Neural cell (in vitro differentiated cells): ENCODE measurements around the gene LRRK1. TPM values are rescaled to one million over a fixed set of nuclear protein-coding genes. Genes with fewer than 3 reads are reported as not detected.

Experiments
- H2AFZ ChIP-seq: fragments of 200-600, 300-800 bp; sonication (generic), shearing (Covaris generic); 2 replicates; pipeline ENCODE4 v1.6.0; 2014; ENCODE audit warnings: low read depth, mild to moderate bottlenecking, antibody characterized with exemption, low read length, moderate library complexity
- H3F3A ChIP-seq: fragments of 200-600 bp; shearing (Covaris generic); 2 replicates; pipeline ENCODE4 v1.6.1; 2016; ENCODE audit warnings: mild to moderate bottlenecking, moderate library complexity, mixed read lengths, antibody characterized with exemption, low read length; ENCODE audit not compliant: insufficient read depth, poor library complexity, severe bottlenecking
- H3K27ac ChIP-seq: fragments of 200-600, 300-800 bp; sonication (generic), shearing (Covaris generic); 2 replicates; pipeline ENCODE4 v1.5.1; 2014; ENCODE audit warnings: mild to moderate bottlenecking, low read length, moderate library complexity
- H3K27me3 ChIP-seq: fragments of 300-800, 200-600 bp; sonication (generic), shearing (Covaris generic); 2 replicates; pipeline ENCODE4 v1.6.0; 2014; ENCODE audit warnings: mild to moderate bottlenecking, low read depth, low read length, moderate library complexity; ENCODE audit not compliant: insufficient read depth
- H3K36me3 ChIP-seq: fragments of 300-800, 200-600 bp; sonication (generic), shearing (Covaris generic); 2 replicates; pipeline ENCODE4 v1.5.1; 2014; ENCODE audit warnings: mild to moderate bottlenecking, antibody characterized with exemption, low read length, moderate library complexity; ENCODE audit not compliant: insufficient read depth
- H3K4me2 ChIP-seq: fragments of 300-800, 200-600 bp; sonication (generic), shearing (Covaris generic); 2 replicates; pipeline ENCODE4 v1.6.0; 2014; ENCODE audit warnings: mild to moderate bottlenecking, low read length
- H3K4me3 ChIP-seq: fragments of 300-800, 200-600 bp; sonication (generic), shearing (Covaris generic); 2 replicates; pipeline ENCODE4 v1.5.1; 2014; ENCODE audit warnings: mild to moderate bottlenecking, low read length, moderate library complexity
- H3K79me2 ChIP-seq: fragments of 200-600 bp; shearing (Covaris generic); replicated peaks from 2 replicates; pipeline ENCODE4 v1.6.0; 2014; ENCODE audit warnings: mild to moderate bottlenecking, low read length, moderate library complexity; ENCODE audit not compliant: insufficient read depth
- H3K9ac ChIP-seq: fragments of 300-800, 200-600 bp; sonication (generic), shearing (Covaris generic); 2 replicates; pipeline ENCODE4 v1.6.1; 2016; ENCODE audit warnings: mild to moderate bottlenecking, low read length, mixed read lengths
- H3K9me2 ChIP-seq: fragments of 200-600 bp; shearing (Covaris generic); 2 replicates; pipeline ENCODE4 v1.6.1; 2016; ENCODE audit warnings: mild to moderate bottlenecking, low read length, mixed read lengths; ENCODE audit not compliant: insufficient read depth
- H3K9me3 ChIP-seq: fragments of 200-600, 300-800 bp; sonication (generic), shearing (Covaris generic); 2 replicates; pipeline ENCODE4 v1.6.1; 2016; ENCODE audit warnings: mild to moderate bottlenecking, mixed run types, low read length, moderate library complexity, mixed read lengths
- H4K20me1 ChIP-seq: fragments of 200-600 bp; shearing (Covaris generic); 2 replicates; pipeline ENCODE4 v1.6.1; 2016; ENCODE audit warnings: mild to moderate bottlenecking, mixed run types; ENCODE audit not compliant: insufficient read depth
- EP300 ChIP-seq: fragments of 450-650 bp; conservative IDR thresholded peaks from 2 replicates; pipeline ENCODE4 v1.6.1; 2014; ENCODE audit warnings: antibody characterized with exemption, mild to moderate bottlenecking, moderate library complexity; ENCODE audit not compliant: poor library complexity, severe bottlenecking
- EZH2 ChIP-seq: fragments of 200-600, 300-800 bp; shearing (Covaris generic), sonication (generic); IDR thresholded peaks from 2 replicates; pipeline ENCODE4 v1.6.1; 2014; ENCODE audit warnings: antibody characterized with exemption, low read length, borderline replicate concordance, mild to moderate bottlenecking; ENCODE audit not compliant: insufficient read depth, poor library complexity, severe bottlenecking
- MXI1 ChIP-seq: fragments of 450-650 bp; conservative IDR thresholded peaks from 2 replicates; pipeline ENCODE4 v1.6.1; 2014; ENCODE audit warnings: antibody characterized with exemption, mild to moderate bottlenecking; ENCODE audit not compliant: poor library complexity, severe bottlenecking
- POLR2AphosphoS5 ChIP-seq: IDR thresholded peaks from 2 replicates; pipeline ENCODE4 v1.6.1; 2012
- RAD21 ChIP-seq: fragments of 450-650 bp; conservative IDR thresholded peaks from 2 replicates; pipeline ENCODE4 v1.6.1; 2014; ENCODE audit warnings: antibody characterized with exemption, mild to moderate bottlenecking, moderate library complexity
- SMC3 ChIP-seq: fragments of 450-650 bp; conservative IDR thresholded peaks from 2 replicates; pipeline ENCODE4 v1.6.1; 2014; ENCODE audit warnings: antibody characterized with exemption, mild to moderate bottlenecking, moderate library complexity; ENCODE audit not compliant: poor library complexity
- TAF1 ChIP-seq: IDR thresholded peaks from 2 replicates; pipeline ENCODE4 v1.6.1; 2012; ENCODE audit warnings: low read depth
- polyA plus RNA-seq: library from polyadenylated mRNA; depleted of rRNA; stranded (reverse); fragments of >200 nt; gene quantifications from 2 replicates; pipeline ENCODE4 v1.2.3, GENCODE V29; 2014
- TF ChIP-seq, protein P1 (sequence below): fragments of 450-650 bp; IDR thresholded peaks from 2 replicates; pipeline ENCODE4 v1.5.1; 2014; ENCODE audit warnings: antibody characterized with exemption, mild to moderate bottlenecking, moderate library complexity; ENCODE audit not compliant: poor library complexity, severe bottlenecking
- TF ChIP-seq, protein P2 (sequence below): IDR thresholded peaks from 2 replicates; pipeline ENCODE4 v1.6.1; 2012; ENCODE audit warnings: borderline replicate concordance

Gene LRRK1
- polyA plus RNA-seq, 1 donor from 2014 or later = 0.06 TPM

DNA sequence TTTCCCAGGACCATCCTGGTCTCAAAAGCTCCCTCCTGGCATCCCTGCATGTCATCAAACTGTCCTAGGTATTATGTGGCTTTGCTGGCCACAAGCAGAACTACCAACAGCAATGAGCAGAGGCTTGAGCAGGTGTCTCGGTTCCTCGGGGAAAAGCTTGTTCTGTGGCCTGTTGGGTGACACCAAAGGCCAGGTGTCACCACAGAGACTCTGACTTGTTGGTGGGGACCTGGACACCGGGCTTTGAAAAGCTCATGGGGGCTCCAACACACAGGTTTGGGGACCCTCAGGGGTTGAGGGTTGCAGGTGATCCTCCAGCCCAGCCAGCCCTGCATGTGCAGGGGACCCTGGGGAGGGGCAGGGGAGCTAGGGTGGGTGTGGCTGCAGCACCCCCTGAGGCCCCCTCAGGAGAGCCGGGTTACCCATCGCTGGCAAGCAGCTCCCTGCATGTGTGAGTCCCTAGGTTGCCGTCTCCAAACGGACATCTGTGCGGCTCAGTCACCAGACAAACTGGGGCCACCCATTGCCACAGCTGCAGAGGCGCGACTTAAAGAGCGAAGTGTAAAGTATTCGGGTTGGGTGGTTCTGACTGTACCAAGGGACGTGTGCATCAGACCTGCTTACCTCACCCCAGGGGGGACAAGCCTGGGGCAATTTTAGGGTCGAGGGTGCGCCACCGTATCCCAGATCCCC is 192.6 kb downstream of the LRRK1 start:
- H3K27me3 ChIP-seq = no peaks in the 10 kb centered on the region
- no peaks in the 10 kb centered on the region for H3F3A ChIP-seq
- H4K20me1 ChIP-seq = no peaks in the 10 kb centered on the region
- no peak overlapping the region for H3K27ac ChIP-seq
- H2AFZ ChIP-seq = no peak overlapping the region
- H3K9me3 ChIP-seq = no peaks in the 10 kb centered on the region
- no peaks in the 10 kb centered on the region for H3K9me2 ChIP-seq
- H3K79me2 ChIP-seq = no peaks in the 10 kb centered on the region
- H3K36me3 ChIP-seq = no peaks in the 10 kb centered on the region
- H3K9ac ChIP-seq = no peak overlapping the region
- TF ChIP-seq SMC3 (no peak), EP300 (no peak), TAF1 (no peak), EZH2 (no peak), POLR2AphosphoS5 (no peak), RAD21 (no peak), MXI1 (no peak)
- TF ChIP-seq, protein P1, sequence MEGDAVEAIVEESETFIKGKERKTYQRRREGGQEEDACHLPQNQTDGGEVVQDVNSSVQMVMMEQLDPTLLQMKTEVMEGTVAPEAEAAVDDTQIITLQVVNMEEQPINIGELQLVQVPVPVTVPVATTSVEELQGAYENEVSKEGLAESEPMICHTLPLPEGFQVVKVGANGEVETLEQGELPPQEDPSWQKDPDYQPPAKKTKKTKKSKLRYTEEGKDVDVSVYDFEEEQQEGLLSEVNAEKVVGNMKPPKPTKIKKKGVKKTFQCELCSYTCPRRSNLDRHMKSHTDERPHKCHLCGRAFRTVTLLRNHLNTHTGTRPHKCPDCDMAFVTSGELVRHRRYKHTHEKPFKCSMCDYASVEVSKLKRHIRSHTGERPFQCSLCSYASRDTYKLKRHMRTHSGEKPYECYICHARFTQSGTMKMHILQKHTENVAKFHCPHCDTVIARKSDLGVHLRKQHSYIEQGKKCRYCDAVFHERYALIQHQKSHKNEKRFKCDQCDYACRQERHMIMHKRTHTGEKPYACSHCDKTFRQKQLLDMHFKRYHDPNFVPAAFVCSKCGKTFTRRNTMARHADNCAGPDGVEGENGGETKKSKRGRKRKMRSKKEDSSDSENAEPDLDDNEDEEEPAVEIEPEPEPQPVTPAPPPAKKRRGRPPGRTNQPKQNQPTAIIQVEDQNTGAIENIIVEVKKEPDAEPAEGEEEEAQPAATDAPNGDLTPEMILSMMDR = no peak
- TF ChIP-seq, protein P2, sequence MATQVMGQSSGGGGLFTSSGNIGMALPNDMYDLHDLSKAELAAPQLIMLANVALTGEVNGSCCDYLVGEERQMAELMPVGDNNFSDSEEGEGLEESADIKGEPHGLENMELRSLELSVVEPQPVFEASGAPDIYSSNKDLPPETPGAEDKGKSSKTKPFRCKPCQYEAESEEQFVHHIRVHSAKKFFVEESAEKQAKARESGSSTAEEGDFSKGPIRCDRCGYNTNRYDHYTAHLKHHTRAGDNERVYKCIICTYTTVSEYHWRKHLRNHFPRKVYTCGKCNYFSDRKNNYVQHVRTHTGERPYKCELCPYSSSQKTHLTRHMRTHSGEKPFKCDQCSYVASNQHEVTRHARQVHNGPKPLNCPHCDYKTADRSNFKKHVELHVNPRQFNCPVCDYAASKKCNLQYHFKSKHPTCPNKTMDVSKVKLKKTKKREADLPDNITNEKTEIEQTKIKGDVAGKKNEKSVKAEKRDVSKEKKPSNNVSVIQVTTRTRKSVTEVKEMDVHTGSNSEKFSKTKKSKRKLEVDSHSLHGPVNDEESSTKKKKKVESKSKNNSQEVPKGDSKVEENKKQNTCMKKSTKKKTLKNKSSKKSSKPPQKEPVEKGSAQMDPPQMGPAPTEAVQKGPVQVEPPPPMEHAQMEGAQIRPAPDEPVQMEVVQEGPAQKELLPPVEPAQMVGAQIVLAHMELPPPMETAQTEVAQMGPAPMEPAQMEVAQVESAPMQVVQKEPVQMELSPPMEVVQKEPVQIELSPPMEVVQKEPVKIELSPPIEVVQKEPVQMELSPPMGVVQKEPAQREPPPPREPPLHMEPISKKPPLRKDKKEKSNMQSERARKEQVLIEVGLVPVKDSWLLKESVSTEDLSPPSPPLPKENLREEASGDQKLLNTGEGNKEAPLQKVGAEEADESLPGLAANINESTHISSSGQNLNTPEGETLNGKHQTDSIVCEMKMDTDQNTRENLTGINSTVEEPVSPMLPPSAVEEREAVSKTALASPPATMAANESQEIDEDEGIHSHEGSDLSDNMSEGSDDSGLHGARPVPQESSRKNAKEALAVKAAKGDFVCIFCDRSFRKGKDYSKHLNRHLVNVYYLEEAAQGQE = no peak
- H3K4me2 ChIP-seq = no peak overlapping the region
- H3K4me3 ChIP-seq = no peak overlapping the region

DNA sequence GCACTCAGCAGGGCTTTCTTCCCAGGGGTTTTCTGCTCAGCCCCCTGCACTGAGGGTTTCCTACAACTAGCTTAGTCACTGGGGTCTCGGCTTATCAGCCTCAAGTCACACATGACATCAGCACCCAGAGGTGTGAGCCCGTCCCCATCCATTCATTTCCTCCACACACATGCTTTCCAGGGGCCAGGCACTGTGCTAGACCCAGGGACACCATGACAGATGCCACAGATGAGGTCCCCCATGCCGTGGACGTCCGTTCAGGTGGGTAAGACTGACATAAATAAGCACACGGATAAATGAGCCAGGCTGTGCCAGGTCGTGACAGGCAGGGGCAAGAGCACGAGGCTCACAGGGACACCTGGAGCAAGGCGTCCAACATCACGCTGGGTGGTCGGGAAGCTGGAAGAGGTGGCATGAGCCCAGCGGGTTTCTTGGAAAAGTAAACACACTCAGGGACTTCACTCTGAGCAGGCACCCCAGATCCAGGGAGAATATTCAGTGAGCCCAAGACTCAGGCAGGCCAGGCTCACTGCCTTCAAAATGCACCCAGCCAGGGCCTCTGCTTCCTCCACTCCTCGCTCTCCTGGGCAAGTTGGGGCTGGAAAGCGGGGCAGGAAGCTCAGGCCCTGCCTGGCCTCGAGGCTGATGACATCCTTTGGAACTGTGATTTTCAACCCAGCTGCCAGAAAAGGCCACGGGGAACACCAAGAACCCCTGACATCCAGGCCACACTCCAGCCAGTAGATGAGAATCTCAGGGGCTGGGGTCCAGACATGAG is 193.4 kb downstream of the LRRK1 start:
- Histone ChIP-seq H3F3A (no peaks in the 10 kb centered on the region), H3K27me3 (no peaks in the 10 kb centered on the region), H3K4me2 (no peak overlapping the region), H3K79me2 (no peaks in the 10 kb centered on the region), H2AFZ (no peak overlapping the region), H3K36me3 (no peaks in the 10 kb centered on the region), H3K9me3 (no peaks in the 10 kb centered on the region), H4K20me1 (no peaks in the 10 kb centered on the region), H3K9ac (no peak overlapping the region), H3K27ac (no peak overlapping the region), H3K4me3 (no peak overlapping the region), H3K9me2 (no peaks in the 10 kb centered on the region)
- TF ChIP-seq MXI1 (no peak), RAD21 (no peak), EP300 (no peak), SMC3 (no peak), POLR2AphosphoS5 (no peak), EZH2 (no peak), TAF1 (no peak)
- TF ChIP-seq, protein P1 = no peak
- TF ChIP-seq, protein P2 = no peak
